HCT116 (cell line): Measurements from ENCODE around the gene BPIFB6. TPM values are rescaled to one million over a fixed set of nuclear protein-coding genes. Genes with fewer than 3 reads are reported as not detected.

Source experiments
- ATAC-seq: fragments of 200-7000 bp; cut with Tn5 transposase; 2 replicates; pipeline ENCODE4 v1.9.1; 2020; ENCODE audit warnings: mild to moderate bottlenecking, moderate library complexity
- BruUV-seq: library from RNA; stranded (reverse); fragments of 400-500 nt; replicated peaks from 2 replicates; lab custom pipeline; 2021; lab: Mats Ljungman, UMichigan
- CTCF ChIA-PET: fragments of 300-600 bp; sonication (Branson Sonifier 250); formaldehyde crosslinking; loops from one replicate; lab custom pipeline; 2021; ENCODE audit warnings: antibody characterized with exemption; lab: Charles Lee
- POLR2A ChIA-PET: fragments of 300-600, 350-600 bp; sonication (Branson Sonifier 250); formaldehyde crosslinking; loops from one replicate; lab custom pipeline; 2021; ENCODE audit warnings: antibody characterized with exemption; lab: Charles Lee
- RAD21 ChIA-PET, 2 experiments: fragments of 300-600 bp; sonication (Branson Sonifier 250); formaldehyde crosslinking; loops; one replicate each; lab custom pipeline; 2023; ENCODE audit warnings: low total read pairs in 2 of 2; ENCODE audit not compliant: uncharacterized antibody in 2 of 2, unreplicated experiment in 2 of 2, low non-redundant PET in 1 of 2; lab: Charles Lee
- DNase-seq: peaks from one replicate; pipeline ENCODE4 v3.0.0-alpha.2; 2010; ENCODE audit warnings: low read depth, low spot score
- H2AFZ ChIP-seq: fragments of 200-600 bp; shearing (Covaris generic), sonication (generic); 2 replicates; pipeline ENCODE4 v1.6.1; 2017; ENCODE audit warnings: low read depth, mixed run types, mixed read lengths, antibody characterized with exemption, low read length; ENCODE audit not compliant: poor library complexity, severe bottlenecking
- H3K27ac ChIP-seq: 2 replicates; pipeline ENCODE4 v1.5.1; 2012; ENCODE audit warnings: low read depth, low read length
- H3K27me3 ChIP-seq: fragments of 200-600 bp; sonication (generic); 2 replicates; pipeline ENCODE4 v1.6.1; 2016; ENCODE audit warnings: mixed run types, low read length, mixed read lengths; ENCODE audit not compliant: insufficient read depth
- H3K36me3 ChIP-seq, 2 experiments: fragments of 200-500 bp in 1 of 2; fragments of 200-600 bp in 1 of 2; sonication (Bioruptor generic) in 1 of 2; sonication (generic) in 1 of 2; 2 replicates each; pipeline versions ENCODE4 v1.5.1 to v1.6.1; 2014 to 2016; ENCODE audit warnings: low read length in 2 of 2, inconsistent platforms in 1 of 2, mixed read lengths in 1 of 2, mixed run types in 1 of 2; ENCODE audit not compliant: insufficient read depth in 2 of 2, control insufficient read depth in 1 of 2
- H3K4me1 ChIP-seq, 2 experiments: fragments of 200-600 bp in 1 of 2; sonication (generic) in 1 of 2; 2 replicates each; pipeline versions ENCODE4 v1.5.1 to v1.6.1; 2012 to 2017; ENCODE audit warnings: low read length in 2 of 2, inconsistent platforms in 1 of 2, mild to moderate bottlenecking in 1 of 2, mixed read lengths in 1 of 2, mixed run types in 1 of 2, moderate library complexity in 1 of 2; ENCODE audit not compliant: insufficient read depth in 2 of 2, control insufficient read depth in 1 of 2
- H3K4me2 ChIP-seq: fragments of 200-600 bp; sonication (generic); 2 replicates; pipeline ENCODE4 v1.6.1; 2017; ENCODE audit warnings: mixed run types, low read length, mixed read lengths
- H3K4me3 ChIP-seq, 2 experiments: fragments of 200-600 bp in 1 of 2; sonication (generic) in 1 of 2; replicated peaks in 1 of 2; 2 replicates each; pipeline ENCODE4 v1.5.1; 2011 to 2016; ENCODE audit warnings: low read length in 2 of 2, control low read depth in 1 of 2, low read depth in 1 of 2, mild to moderate bottlenecking in 1 of 2, mixed read lengths in 1 of 2, mixed run types in 1 of 2
- H3K79me2 ChIP-seq: fragments of 200-600 bp; sonication (generic); 2 replicates; pipeline ENCODE4 v1.6.1; 2017; ENCODE audit warnings: mild to moderate bottlenecking, mixed run types, low read length, moderate library complexity, mixed read lengths; ENCODE audit not compliant: insufficient read depth
- H3K9ac ChIP-seq: fragments of 200-600 bp; sonication (generic); 2 replicates; pipeline ENCODE4 v1.6.1; 2016; ENCODE audit warnings: low read length, mixed read lengths
- H3K9me2 ChIP-seq: fragments of 200-600 bp; sonication (generic), shearing (Covaris generic); 2 replicates; pipeline ENCODE4 v1.6.1; 2017; ENCODE audit warnings: mixed run types, mild to moderate bottlenecking, moderate library complexity; ENCODE audit not compliant: insufficient read depth
- H3K9me3 ChIP-seq, 2 experiments: fragments of 200-500 bp in 1 of 2; fragments of 200-600 bp in 1 of 2; sonication (Bioruptor generic) in 1 of 2; sonication (generic) in 1 of 2; 2 replicates each; pipeline ENCODE4 v1.6.1; 2014 to 2017; ENCODE audit warnings: low read length in 2 of 2, mixed read lengths in 2 of 2, inconsistent platforms in 1 of 2, low read depth in 1 of 2, mild to moderate bottlenecking in 1 of 2, mixed run types in 1 of 2, moderate library complexity in 1 of 2; ENCODE audit not compliant: control insufficient read depth in 1 of 2, insufficient read depth in 1 of 2
- H4K20me1 ChIP-seq: fragments of 200-600 bp; sonication (generic), shearing (Covaris generic); 2 replicates; pipeline ENCODE4 v1.6.1; 2017; ENCODE audit warnings: mixed run types, mild to moderate bottlenecking, moderate library complexity; ENCODE audit not compliant: insufficient read depth
- ATF3 ChIP-seq: IDR thresholded peaks from 2 replicates; pipeline ENCODE4 v1.6.1; 2012
- CBX3 ChIP-seq: IDR thresholded peaks from 2 replicates; pipeline ENCODE4 v1.6.1; 2012; ENCODE audit warnings: low read depth
- EGR1 ChIP-seq: IDR thresholded peaks from 2 replicates; pipeline ENCODE4 v1.6.1; 2012; ENCODE audit warnings: low read depth
- FOSL1 ChIP-seq: IDR thresholded peaks from 2 replicates; pipeline ENCODE4 v1.6.1; 2012; ENCODE audit warnings: low read depth
- JUND ChIP-seq: IDR thresholded peaks from 2 replicates; pipeline ENCODE4 v1.6.1; 2012
- MAX ChIP-seq: IDR thresholded peaks from 2 replicates; pipeline ENCODE4 v1.6.1; 2012
- POLR2A ChIP-seq: IDR thresholded peaks from 2 replicates; pipeline ENCODE4 v1.7.0; 2011; ENCODE audit warnings: borderline replicate concordance; ENCODE audit not compliant: insufficient read depth, insufficient read length; ENCODE audit errors: extremely low read depth
- POLR2AphosphoS5 ChIP-seq: IDR thresholded peaks from 2 replicates; pipeline ENCODE4 v1.6.1; 2011; ENCODE audit warnings: mild to moderate bottlenecking, low read depth, low read length, moderate library complexity
- REST ChIP-seq: IDR thresholded peaks from 2 replicates; pipeline ENCODE4 v1.6.1; 2012; ENCODE audit warnings: low read depth
- SIN3A ChIP-seq: IDR thresholded peaks from 2 replicates; pipeline ENCODE4 v1.6.1; 2012; ENCODE audit warnings: low read depth
- SP1 ChIP-seq: IDR thresholded peaks from 2 replicates; pipeline ENCODE4 v1.6.1; 2012; ENCODE audit warnings: low read depth
- ZNF274 ChIP-seq: fragments of 200-500 bp; sonication (Bioruptor generic); IDR thresholded peaks from 2 replicates; pipeline ENCODE4 v1.6.1; 2014; ENCODE audit warnings: mild to moderate bottlenecking, low read depth, low read length, inconsistent platforms
- intact Hi-C: fragments of 100-400 bp; cut with micrococcal nuclease; formaldehyde crosslinking; loops from 2 replicates; pipeline ENCODE4 v1.10.0; 2022
- total RNA-seq: library from RNA; stranded (reverse); gene quantifications from one replicate; pipeline ENCODE4 v1.2.1, GENCODE V29; 2021; ENCODE audit not compliant: unreplicated experiment

Gene BPIFB6
- total RNA-seq, 1 experiment from 2014 or later: not detected

- Histone ChIP-seq H3K9me2 (no peaks in the 10 kb centered on the region), H3K4me2 (no peak overlapping the region), H4K20me1 (no peaks in the 10 kb centered on the region), H3K27ac (no peak overlapping the region), H3K9ac (no peak overlapping the region)
- RAD21 ChIA-PET: no interaction called here
- ATAC-seq: no peak
- BruUV-seq: no TSS peak
- TF ChIP-seq SIN3A: no peak
- TF ChIP-seq CBX3: no peak
- TF ChIP-seq POLR2AphosphoS5: no peak
- TF ChIP-seq REST: no peak
- TF ChIP-seq EGR1: no peak
- TF ChIP-seq ATF3: no peak
- TF ChIP-seq FOSL1: no peak
- no peak for TF ChIP-seq JUND
- TF ChIP-seq SP1: no peak
- TF ChIP-seq ZNF274: no peak
- no peak for TF ChIP-seq POLR2A
- TF ChIP-seq MAX: no peak
- TF ChIP-seq, all 23 proteins: peak for 0
- ChIA-PET CTCF (no interaction called here), POLR2A (no interaction called here)
- H3K36me3 ChIP-seq: no peaks in the 10 kb centered on the region
- intact Hi-C loops: no loop called here
- no peaks in the 10 kb centered on the region for H3K79me2 ChIP-seq
- H3K4me1 ChIP-seq: no peaks in the 10 kb centered on the region
- no peak overlapping the region for H3K4me3 ChIP-seq
- no peak overlapping the region for H2AFZ ChIP-seq
- no peak for DNase-seq
- H3K27me3 ChIP-seq: peaks cover 16% of the 10 kb centered on the region; the same call in 1 of the 2 replicates
- no peaks in the 10 kb centered on the region; a peak in 1 of 4 replicates for H3K9me3 ChIP-seq
These were observed 10.9 kb upstream of the BPIFB6 start for GRCh38 chr20:33020278-33021161.
